GM19239 (cell line): Measurements from ENCODE around the gene DTX1.

Experiments used
- DNase-seq: peaks from one replicate; pipeline ENCODE4 v3.0.0; 2011; ENCODE audit warnings: low spot score; ENCODE audit not compliant: insufficient read length
- FAIRE-seq: peaks from 2 replicates; lab custom pipeline; 2011; peaks lifted over from hg19 to GRCh38; lab: Jason Lieb, UNC

DTX1 gene

DNA sequence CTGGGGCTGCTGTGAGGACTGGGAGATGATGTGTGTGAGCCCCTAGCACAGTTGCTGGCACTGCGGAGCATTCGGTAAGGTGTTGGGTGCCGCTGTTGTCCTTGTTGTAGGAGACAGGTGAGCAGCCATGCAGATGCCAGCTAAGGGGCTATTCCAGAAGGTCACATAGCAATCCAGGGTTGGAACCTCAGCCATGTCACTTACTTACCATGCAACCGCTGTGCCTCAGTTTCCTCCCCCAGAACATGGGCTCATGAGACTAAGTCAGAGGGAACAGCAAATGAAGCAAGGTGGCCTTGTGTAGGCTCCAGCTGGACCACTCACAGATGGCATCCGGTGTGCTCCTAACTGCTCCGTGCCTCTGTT, 13.2 kb downstream of the DTX1 start:
- DNase-seq = no peak
- no peak for FAIRE-seq

DNA sequence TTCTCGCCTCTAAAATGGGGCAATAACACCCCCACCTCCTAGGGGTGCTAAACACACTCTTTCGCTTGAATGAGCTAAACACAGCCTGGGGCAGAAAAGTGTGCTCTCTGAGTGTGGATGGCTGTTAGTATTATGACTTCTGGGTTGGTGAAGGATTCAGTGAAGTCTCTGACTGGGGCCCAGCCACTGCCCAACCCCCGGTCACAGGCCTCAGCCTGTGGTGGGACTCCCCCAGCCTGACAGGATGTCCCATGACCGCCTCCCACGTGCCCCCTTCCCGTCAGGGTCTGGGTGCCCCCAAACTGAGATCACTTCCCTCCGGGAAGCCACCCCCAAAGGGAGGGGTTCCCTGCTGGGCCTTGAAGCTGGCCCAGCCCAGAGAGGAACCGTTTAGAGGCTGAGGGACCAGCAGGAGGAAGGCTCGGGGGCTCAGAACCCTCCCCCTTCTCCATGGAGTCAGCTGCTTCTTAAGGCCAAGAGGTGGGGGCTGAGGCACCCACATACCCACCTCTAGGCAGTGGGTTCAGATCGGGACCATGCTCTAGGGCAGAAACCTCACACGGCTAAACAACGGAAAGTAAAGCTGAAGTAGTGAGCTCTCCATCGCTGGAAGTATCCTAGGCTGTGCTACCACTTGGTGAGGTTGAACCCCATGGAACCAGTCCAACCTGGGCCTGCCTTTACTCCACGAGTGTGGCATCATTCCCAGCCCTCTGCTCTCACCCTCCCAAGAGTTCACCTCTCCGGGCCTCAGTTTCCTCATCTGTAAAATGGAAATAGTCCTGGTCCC, 13.8 kb downstream of the DTX1 start:
- no peak for DNase-seq

DNA sequence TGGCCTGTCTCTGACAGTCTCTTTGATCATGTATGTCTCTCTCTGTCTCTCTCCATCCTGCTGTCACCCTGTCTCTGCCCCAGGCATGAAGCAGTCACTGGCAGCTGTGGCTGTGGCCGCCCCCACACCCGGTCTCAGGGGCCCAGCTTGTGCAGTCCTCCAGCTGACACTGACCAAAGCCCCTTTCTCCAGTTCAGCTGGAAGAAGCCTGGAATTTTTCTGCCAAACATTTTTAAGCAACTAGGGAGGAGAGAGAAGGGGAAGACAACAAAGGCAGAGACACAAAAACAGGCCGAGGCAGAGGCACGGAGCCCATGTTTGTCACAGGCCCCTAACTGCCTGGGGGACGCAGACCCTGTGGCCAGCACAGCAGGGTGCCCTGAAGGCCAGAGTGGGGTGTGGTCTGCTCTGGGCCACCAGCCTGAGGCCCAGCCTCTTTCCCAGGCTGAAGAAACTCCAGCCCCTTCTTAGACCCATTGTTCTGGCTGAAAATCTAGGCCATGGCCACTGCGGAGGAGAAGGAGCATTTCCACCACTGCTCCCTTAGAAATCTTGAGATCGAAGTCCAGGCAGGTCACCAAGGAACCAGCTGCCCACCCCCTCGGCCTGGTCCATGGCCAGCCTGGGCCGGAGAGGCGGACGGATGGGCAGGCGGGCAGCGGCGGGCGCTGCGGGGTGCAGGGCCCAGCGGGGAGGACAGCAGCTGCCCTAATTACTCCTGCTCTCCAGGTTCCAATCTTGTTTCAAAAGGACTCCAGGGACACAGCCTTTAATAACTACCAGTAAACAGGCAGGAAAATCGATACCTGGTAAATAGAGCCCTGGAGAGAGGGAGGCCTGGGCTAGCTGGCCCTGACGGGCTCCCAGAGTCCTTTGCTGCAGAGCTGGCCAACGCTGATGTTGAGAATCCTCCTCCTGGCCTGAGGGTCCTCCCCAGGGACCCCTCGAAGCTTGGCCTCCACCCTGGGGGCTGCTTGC, 14.9 kb downstream of the DTX1 start:
- DNase-seq (no peak), FAIRE-seq (no peak)

More for the DNA sequence above, 13.8 kb downstream of the DTX1 start:
- no peak for FAIRE-seq

DNA sequence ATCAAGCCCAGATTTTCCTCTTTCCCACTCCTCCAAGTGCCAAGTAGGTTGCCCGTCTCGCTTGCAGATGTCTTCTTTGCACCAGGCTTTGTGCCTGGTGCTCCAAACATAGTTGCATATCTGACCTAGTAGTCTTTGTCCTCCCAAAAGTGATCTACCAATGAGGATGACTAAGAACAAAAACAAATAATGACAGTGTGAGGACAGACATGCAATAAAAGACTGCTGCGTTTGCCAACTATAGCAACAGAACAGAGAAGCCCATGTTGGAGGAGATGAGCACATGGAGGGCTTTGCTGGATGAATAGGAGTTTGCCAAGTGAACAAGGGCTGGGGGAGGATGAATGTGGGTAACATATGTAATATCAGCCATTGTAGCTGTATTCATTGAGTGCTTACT, 15.6 kb downstream of the DTX1 start:
- FAIRE-seq (no peak), DNase-seq (no peak)

DNA sequence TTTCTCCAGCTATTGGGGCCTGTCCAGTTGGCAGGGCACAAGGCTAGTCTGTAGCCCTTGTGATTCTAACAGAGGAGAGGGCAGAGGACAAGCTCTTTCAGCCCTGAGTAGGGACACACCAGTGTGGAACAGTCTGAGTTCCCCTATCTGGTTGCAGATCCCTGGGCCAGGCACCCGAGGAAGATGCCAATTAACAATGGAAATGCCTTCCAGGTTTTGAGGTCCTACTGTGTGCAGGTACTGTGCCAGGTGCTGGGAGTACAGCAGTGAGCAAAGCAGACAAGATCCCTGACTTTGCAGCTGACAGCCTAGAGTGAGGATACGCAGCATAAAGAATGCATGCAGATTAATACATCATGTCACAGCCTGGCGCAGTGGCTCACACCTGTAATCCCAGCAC, 17.1 kb downstream of the DTX1 start:
- FAIRE-seq (peak; percentile 47), DNase-seq (no peak)

DNA sequence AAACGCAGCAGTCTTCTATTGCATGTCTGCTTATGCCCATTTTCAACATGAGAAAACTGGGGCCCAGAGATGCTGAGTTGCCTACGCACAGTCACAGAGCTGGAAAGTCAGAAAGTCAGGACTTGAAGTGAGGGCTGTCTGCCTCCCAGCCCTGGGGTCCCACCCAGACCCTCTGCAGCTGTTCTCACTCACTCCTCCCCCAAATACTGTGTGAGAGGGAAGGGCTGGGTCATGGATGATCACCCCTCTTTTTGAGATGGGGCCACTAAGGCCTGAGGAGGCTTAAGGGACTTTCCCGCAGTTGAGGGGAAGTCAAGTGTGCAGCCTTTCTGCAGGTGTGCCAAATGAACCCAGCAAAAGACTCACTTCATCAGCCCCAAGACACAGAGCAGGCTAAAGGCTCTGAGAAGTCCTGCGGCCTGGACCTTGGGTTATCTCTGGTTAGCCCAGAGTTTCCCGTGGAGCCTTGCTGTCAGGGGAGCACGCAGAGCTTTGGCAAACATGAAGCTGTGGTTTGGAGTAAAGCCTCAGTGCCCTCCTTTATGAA, 18.7 kb downstream of the DTX1 start:
- FAIRE-seq (peak; percentile 100), DNase-seq (peak; percentile 94)

DNA sequence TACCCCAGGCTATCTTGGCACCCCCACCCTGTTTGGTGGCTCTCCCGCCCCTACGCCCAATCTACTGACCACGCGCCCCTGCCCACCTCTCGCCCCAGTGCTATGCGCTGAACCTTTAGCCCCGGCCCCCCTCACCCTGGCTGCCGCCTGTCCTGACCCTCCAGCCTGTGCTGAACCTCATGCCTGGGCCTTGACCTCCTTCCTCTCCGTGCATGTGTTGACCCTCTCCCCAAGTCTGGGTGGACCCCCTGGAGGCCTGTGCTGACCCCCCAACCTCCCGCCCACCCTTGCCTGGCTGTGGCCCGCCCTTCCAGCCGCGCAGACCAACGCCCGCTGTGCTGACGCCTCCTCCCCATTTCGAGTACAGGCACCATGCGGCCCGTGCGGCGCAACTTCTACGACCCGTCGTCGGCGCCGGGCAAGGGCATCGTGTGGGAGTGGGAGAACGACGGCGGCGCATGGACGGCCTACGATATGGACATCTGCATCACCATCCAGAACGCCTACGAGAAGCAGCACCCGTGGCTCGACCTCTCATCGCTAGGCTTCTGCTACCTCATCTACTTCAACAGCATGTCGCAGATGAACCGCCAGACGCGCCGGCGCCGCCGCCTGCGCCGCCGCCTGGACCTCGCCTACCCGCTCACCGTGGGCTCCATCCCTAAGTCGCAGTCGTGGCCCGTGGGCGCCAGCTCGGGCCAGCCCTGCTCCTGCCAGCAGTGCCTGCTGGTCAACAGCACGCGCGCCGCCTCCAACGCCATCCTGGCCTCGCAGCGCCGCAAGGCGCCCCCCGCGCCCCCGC, 20.7 kb downstream of the DTX1 start:
- no peak for FAIRE-seq
- DNase-seq = no peak

DNA sequence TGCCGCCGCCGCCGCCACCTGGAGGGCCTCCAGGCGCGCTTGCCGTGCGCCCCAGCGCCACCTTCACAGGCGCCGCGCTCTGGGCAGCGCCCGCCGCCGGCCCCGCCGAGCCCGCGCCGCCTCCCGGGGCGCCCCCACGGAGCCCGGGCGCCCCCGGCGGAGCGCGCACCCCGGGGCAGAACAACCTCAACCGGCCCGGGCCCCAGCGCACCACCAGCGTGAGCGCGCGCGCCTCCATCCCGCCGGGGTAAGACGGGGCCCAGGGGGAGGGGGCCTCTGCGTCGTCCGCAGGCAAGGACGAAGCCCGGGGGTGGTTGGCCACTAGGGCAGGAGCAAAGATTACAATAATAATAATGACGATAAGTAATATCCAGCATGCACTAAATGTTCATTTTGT, 21.3 kb downstream of the DTX1 start:
- no peak for FAIRE-seq
- DNase-seq = no peak

DNA sequence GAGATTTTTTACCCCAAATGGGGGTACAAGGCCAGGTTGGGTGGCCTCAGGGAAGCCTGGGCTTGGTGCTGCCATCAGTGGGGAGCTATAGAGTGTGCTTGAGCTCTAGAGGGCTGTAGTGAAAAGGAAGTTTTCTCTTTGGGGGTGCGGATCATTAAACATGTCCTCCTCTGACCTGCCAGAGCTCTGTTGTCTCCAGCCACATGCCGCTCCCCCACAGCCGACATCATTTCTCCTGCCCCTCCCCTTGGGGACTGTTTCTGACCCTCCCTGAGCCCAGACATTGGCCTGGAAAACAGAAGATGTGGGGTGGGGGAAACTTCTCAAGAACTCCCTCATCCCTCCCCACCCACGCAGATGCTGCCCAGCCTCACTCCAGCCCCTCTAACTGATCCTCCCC, 25.3 kb downstream of the DTX1 start:
- DNase-seq (no peak), FAIRE-seq (no peak)

DNA sequence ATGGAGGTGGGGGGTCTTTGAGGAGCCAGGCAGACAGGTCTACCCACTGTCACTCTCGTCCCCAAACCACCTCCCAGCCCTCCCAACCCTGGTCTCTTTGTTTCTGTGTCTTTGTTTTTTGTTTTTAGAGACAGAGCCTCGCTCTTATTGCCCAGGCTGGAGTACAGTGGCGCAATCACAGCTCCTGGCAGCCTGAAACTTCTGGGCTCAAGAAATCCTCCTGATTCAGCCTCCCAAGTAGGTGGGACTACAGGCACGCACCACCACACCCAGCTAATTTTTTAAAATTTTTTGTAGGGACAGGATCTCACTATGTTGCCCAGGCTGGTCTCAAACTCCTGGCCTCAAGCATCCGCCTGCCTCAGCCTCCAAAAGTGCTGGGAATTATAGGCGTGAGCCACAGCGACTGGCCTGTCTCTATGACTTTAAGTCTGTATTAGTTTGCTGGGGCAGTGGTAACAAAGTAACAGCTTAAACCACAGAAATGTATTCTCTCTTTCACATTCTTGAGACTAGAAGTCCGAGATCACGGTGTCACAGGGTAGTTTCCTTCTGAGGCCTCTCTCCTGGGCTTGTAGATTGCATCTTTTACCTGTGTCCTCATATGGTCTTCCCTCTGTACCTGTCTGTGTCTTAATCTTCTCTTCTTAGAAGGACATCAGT, 26.1 kb downstream of the DTX1 start:
- DNase-seq = no peak
- peak; percentile 99 for FAIRE-seq

DNA sequence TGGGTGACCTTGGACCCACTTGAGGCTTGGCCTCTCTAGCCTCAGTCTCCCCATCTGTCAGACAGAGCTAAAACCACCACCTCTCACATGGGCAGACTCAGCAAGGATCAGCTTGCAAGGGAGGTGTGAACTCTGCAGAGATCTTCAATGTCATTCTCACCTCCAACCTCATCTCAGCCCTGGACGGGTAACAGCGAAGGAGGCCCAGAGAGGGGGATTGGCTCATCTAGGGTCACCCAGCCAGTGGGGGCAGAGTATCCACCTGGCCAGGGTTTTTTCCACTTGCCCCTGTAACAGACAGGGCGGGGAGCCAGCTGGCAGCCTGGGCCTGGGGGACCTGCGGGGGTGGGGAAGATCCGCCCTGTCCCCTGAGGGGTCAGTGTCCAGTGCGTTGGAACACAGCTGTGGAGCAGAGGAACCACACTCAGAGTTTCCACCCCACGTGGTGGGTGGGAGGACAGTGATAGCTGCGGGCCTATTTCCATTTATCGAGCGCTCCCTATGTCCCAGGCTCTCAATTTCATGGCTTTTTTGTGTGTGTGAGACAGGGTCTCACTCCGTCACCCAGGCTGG, 27.4 kb downstream of the DTX1 start:
- peak; percentile 51 for FAIRE-seq
- no peak for DNase-seq

DNA sequence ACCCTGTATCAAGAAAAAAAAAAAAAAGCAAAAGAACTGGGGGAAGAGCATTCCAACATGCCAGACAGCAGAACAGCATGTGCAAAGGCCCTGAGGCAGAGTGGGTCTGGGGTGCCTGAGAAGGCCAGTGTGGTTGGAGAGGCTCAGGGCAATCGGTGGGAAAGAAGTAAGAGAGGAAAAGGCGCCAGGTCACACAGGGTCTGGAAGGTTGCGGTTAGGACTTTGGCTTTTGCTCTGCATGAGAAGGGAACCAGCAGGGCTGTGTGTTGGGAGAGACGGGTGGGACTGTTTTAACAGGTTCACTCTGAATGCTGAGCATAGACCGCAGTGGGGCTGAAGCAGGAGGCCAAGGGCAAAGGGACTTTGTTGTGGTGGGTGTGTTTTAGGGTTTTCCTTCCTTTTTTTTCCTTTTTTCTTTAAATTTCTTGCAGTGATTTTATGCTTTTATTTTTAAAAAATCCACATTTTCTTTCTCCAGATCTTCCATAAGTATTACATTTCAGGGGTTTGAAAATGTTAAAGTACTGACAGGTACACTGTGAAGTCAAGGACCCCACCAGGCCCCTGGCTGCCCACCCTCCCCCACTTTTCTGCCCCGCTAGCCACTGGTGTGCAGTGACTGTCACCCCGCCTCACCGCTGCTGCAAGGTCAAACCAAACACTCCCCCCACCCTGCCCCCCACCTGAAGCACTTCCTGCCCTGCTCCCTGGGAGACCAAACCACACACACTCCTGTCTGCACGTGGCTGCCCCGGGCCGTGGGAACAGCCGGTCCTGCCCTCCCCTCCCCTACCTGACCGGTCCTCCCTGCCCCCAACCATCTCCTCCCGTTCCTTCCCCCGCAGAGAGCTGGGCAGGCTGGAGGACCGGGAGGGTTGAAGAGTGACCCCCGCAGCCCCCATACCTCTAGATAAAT, 30.0 kb downstream of the DTX1 start:
- FAIRE-seq (peak; percentile 87), DNase-seq (no peak)

DNA sequence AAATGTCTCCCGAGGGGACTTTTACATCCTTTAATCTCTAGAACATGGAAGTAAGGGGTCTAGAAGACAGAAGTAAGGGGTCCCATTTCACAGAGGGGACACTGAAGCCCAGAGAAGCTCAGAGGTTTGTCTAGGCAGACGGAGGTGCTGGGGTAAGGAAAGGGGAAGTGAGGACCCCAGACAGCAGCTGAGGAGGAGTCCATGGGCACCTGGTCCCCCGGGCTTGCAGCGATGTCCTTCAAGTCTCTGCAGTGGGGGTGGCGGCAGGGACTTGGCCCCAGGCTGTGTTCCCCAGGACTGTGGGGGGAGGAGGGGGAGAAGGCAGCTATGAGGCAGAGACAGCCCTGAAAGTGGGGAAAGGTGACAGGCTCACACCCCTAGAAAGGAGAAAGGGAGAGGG, 30.7 kb downstream of the DTX1 start:
- no peak for DNase-seq
- no peak for FAIRE-seq

DNA sequence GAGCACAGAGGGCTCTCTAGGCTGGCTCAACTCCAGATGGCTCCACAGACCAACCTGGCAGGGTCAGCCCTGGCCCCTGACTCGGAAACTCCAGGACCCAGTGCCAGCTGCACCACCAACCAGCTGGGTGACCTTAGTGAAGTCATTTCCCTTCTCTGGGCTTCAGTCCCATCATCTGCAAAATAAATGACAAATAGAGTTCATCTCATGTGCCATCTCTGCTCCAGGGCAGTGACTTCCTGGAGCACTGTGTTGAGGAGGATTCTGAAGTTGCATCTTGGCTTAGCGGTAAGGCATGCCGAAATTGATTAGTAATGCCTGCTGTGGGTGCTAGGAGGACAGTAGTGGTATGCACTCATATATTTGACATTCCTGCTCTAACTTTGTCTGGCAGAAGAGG, 31.5 kb downstream of the DTX1 start:
- FAIRE-seq = no peak
- DNase-seq = no peak

DNA sequence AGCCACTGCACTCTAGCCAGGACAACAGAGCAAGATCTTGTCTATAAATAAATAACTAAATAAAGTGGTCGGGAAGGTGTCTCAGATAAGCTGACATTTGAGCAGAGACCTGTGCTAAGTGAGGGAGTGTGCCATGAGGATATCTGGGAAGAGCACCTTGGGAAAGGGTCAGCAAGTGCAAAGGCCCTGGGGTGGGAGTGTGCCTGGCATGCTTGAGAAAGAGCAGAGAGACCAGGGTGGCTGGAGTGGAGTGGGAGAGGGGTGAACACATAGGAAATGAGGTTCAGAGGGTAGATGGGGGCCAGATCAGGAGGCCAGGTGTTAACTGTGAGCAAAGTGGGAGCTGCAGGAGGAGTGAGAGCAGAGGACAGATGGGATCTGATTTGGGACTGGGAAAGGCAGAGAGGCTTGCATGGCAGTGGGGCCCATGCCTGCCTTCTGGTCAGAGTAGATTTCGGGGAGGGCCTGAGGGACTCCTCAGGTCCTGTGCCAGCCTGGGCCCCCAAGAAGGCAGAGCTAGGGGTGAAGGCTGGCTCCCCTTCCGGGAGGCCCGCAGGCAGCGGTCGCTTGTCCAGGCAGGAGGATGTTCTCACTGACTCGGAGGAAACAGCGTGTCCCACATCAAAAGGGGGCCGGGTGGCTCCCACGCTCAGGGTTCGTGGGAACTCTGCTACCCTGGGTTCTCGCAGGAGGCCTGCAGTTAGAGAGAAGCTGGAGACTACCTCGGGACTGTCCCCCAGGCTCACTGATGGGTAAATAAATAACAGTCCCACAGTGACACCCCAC, 32.6 kb downstream of the DTX1 start:
- DNase-seq = peak; percentile 41
- FAIRE-seq = no peak

DNA sequence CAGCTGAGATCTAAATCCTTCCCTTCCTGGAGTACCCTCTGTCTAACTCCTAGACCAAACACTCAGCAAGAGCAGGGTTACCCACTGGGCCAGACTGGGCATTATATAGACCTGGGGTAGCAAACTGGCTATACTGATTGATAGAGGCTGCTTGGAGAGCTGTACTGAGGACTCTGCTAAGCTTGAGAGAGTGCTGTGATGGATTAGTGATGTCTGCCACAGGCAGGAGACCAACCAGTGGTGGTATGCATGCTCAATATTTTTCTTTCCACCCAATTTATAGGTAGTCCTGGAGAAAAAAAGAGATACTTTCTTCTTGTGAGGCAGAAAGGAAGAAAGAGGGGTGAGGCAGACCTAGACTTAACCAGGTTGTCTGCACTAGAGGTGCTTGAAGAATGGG, 33.3 kb downstream of the DTX1 start:
- no peak for FAIRE-seq
- no peak for DNase-seq

DNA sequence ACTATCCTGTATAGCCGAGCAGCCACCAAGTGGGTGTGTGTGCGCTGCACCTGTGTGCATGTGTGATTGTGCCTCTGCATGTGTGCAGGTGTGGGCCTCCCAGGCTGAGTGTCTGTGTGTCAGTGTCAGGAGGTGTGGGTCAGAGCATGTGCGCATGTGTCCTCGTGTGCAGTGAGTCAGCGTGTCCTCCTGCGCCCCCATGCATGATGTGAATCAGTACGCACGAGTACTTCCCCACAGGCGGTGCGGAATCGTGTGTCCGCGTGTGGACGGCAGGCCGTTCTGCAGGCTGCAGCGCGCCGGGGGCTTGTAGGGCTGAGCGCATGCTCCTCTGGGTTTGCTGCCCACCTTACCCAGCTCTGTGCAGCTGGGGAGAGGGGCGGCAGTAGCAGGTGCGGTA, 34.2 kb downstream of the DTX1 start:
- DNase-seq (no peak), FAIRE-seq (no peak)

DNA sequence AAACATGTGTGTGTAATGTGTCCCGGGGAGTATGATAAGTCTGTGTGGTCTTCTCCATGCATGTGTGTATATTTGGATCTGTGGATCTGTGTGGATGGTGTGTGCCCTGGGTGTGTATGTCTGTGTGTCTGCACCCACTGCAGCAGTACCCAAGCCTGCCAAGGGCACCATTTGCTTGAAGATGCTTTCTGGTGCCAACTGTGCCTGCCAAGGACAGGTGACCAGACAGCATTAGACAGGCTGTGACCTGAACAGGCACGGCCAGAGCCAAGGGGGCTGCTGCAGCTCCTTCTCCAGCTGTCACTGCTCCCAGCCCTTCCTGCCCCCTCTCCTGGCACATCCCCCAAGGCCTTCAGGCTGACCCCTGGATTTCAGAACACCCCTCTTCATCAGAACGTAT, 35.0 kb downstream of the DTX1 start:
- FAIRE-seq = no peak

More for the DNA sequence above, 35.0 kb downstream of the DTX1 start:
- DNase-seq = no peak
